IMR-90 (cell line): ENCODE data around the gene DTX1.

Experiments used
- MXI1 ChIP-seq: IDR thresholded peaks from 2 replicates; pipeline ENCODE4 v1.6.1; 2012; ENCODE audit warnings: low read depth, mild to moderate bottlenecking, low read length, moderate library complexity, borderline replicate concordance
- POLR2A ChIP-seq: IDR thresholded peaks from 2 replicates; pipeline ENCODE4 v1.6.1; 2012; ENCODE audit warnings: mild to moderate bottlenecking, low read depth, low read length
- RAD21 ChIP-seq: IDR thresholded peaks from 2 replicates; pipeline ENCODE4 v1.6.1; 2012; ENCODE audit warnings: low read length, improper control_type of control experiment
- RFX5 ChIP-seq: IDR thresholded peaks from 2 replicates; pipeline ENCODE4 v1.8.0; 2012; ENCODE audit warnings: low read depth, mild to moderate bottlenecking, low read length, moderate library complexity
- TF ChIP-seq, protein P1 (sequence below): conservative IDR thresholded peaks from 2 replicates; pipeline ENCODE4 v1.5.1; 2012; ENCODE audit warnings: mild to moderate bottlenecking, low read depth, low read length, improper control_type of control experiment

DNA sequence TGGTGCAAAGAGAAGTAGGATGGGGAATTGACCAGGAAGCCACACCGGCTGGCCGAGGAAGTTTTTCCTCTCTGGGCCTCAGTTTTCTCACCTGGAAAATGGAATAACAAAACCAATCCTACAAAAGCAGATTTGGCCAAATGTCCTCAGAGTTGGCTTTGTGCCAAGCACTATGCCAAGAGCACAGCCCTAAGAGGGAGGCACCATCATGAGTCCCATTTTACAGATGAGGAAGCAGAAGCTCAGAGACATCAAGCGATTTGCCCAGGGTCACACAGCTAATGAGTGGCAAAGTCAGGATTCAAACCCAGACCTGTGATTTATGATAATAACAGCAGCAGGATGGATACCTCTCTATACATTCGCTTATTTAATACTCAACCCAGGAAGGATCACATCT, 51.8 kb downstream of the DTX1 start:
- TF ChIP-seq, protein P1, sequence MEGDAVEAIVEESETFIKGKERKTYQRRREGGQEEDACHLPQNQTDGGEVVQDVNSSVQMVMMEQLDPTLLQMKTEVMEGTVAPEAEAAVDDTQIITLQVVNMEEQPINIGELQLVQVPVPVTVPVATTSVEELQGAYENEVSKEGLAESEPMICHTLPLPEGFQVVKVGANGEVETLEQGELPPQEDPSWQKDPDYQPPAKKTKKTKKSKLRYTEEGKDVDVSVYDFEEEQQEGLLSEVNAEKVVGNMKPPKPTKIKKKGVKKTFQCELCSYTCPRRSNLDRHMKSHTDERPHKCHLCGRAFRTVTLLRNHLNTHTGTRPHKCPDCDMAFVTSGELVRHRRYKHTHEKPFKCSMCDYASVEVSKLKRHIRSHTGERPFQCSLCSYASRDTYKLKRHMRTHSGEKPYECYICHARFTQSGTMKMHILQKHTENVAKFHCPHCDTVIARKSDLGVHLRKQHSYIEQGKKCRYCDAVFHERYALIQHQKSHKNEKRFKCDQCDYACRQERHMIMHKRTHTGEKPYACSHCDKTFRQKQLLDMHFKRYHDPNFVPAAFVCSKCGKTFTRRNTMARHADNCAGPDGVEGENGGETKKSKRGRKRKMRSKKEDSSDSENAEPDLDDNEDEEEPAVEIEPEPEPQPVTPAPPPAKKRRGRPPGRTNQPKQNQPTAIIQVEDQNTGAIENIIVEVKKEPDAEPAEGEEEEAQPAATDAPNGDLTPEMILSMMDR: no peak
- no peak for TF ChIP-seq RFX5
- no peak for TF ChIP-seq POLR2A
- TF ChIP-seq RAD21: no peak
- TF ChIP-seq MXI1: no peak
